Stomach (tissue), 9 donors: ENCODE results near the gene IL4I1. TPM values are rescaled to one million over a fixed set of nuclear protein-coding genes. Genes with fewer than 3 reads are reported as not detected.
"Not testable (repeated sequence)": the region's sequence is repeated elsewhere in the genome, so short reads cannot be mapped to it uniquely, and the experiment has no call there.

Experiments used
- DNase-seq, 2 donors: peaks; one replicate each; pipeline versions ENCODE4 v3.0.0 to v3.0.0-alpha.2; 2013 to 2019
- H3K27ac ChIP-seq, 5 donors: fragments of 200-600 bp in 4 of 5; sonication (generic) in 4 of 5; one replicate each; pipeline ENCODE4 v1.5.1; 2013 to 2019; ENCODE audit warnings: mild to moderate bottlenecking in 1 of 5, moderate library complexity in 1 of 5
- H3K27me3 ChIP-seq, 3 donors: fragments of 200-600 bp; sonication (generic); one replicate each; pipeline ENCODE4 v1.5.1; 2017 to 2019; ENCODE audit warnings: mixed run types in 1 of 3
- H3K36me3 ChIP-seq, 4 donors: fragments of 200-600 bp; sonication (generic); 1 replicate in 3 of 4; 2 replicates in 1 of 4; pipeline ENCODE4 v1.5.1; 2016 to 2019
- H3K4me1 ChIP-seq, 4 donors: fragments of 200-600 bp; sonication (generic); one replicate each; pipeline ENCODE4 v1.5.1; 2016 to 2019
- H3K4me3 ChIP-seq, 4 donors: fragments of 200-600 bp; sonication (generic) in 3 of 4; one replicate each; pipeline ENCODE4 v1.5.1; 2016 to 2019; ENCODE audit warnings: mild to moderate bottlenecking in 1 of 4
- H3K9me3 ChIP-seq, 4 donors: fragments of 200-600 bp; sonication (generic); one replicate each; pipeline ENCODE4 v1.5.1; 2016 to 2019
- EP300 ChIP-seq: sonication (generic); formaldehyde crosslinking; IDR thresholded peaks from one replicate; pipeline ENCODE4 v1.6.1; 2017; ENCODE audit warnings: antibody characterized with exemption
- POLR2A ChIP-seq, 4 donors: fragments of 450-650 bp; IDR thresholded peaks; one replicate each; pipeline ENCODE4 v1.6.1; 2016; ENCODE audit warnings: antibody characterized with exemption in 4 of 4, control low read depth in 2 of 4, mild to moderate bottlenecking in 1 of 4, moderate library complexity in 1 of 4
- POLR2AphosphoS5 ChIP-seq, 3 donors: sonication (generic); formaldehyde crosslinking; IDR thresholded peaks; one replicate each; pipeline ENCODE4 v1.6.1; 2016; ENCODE audit warnings: antibody characterized with exemption in 3 of 3
- WGBS, 5 donors: extraction: QIAGEN DNeasy Blood & Tissue Kit in 3 of 5; methylation state at CpG; one replicate each; pipeline versions ENCODE4 v1.1.5 to v1.1.7; 2013 to 2018; 5-methylcytosine and 5-hydroxymethylcytosine counted together
- intact Hi-C: fragments of 100-400 bp; cut with DNase I; formaldehyde crosslinking; loops from one replicate; pipeline ENCODE4 v1.15.1; 2023; ENCODE audit warnings: low total_unique reads
- polyA plus RNA-seq, 3 donors: library from polyadenylated mRNA; stranded (reverse); fragments of 200-250 nt; gene quantifications; one replicate each; pipeline ENCODE4 v1.2.3, GENCODE V29; 2013
- total RNA-seq, 5 donors: library from RNA; depleted of rRNA; stranded (reverse); fragments of >200 nt; gene quantifications; one replicate each; pipeline versions ENCODE4 v1.1.0 to v1.2.3, GENCODE V29; 2014 to 2016
- TF ChIP-seq, protein P1 (sequence below), 7 experiments: fragments of 450-650 bp in 4 of 7; fragments of 200-600 bp in 3 of 7; sonication (generic) in 3 of 7; IDR thresholded peaks; one replicate each; pipeline ENCODE4 v1.5.1; 2016 to 2019; ENCODE audit warnings: antibody characterized with exemption in 7 of 7, control low read depth in 2 of 7, mild to moderate bottlenecking in 1 of 7
- donor health status: healthy with polysubstance abuse.
- donor health status: Bipolar disorder and iron deficiency.
- donor health status: healthy.

IL4I1 gene
- total and polyA plus RNA-seq, 8 donors, result 0.45 to 1.1 (median 0.66) TPM; not detected in 2

- intact Hi-C loops, result no loop called here
- no peak for DNase-seq
- Histone ChIP-seq H3K4me1 (peaks cover 15 to 69% (median 42%) of the 10 kb centered on the region in 4 donors), H3K27me3 (no peaks in the 10 kb centered on the region), H3K27ac (peak overlapping the region in 3 of 5 donors; percentile 92 to 99 (median 94)), H3K4me3 (peak overlapping the region in 3 of 4 donors; percentile 93 to 100 (median 97)), H3K9me3 (no peaks in the 10 kb centered on the region), H3K36me3 (peaks cover 18 to 67% (median 49%) of the 10 kb centered on the region in 4 donors)
- 81 to 91% (median 83%) methylated on average over 14 of the region's 14 CpGs for WGBS, 5 donors
- no peak for TF ChIP-seq POLR2A (IDR thresholded peaks at IDR 0.05)
- no peak for TF ChIP-seq EP300
- TF ChIP-seq, protein P1, sequence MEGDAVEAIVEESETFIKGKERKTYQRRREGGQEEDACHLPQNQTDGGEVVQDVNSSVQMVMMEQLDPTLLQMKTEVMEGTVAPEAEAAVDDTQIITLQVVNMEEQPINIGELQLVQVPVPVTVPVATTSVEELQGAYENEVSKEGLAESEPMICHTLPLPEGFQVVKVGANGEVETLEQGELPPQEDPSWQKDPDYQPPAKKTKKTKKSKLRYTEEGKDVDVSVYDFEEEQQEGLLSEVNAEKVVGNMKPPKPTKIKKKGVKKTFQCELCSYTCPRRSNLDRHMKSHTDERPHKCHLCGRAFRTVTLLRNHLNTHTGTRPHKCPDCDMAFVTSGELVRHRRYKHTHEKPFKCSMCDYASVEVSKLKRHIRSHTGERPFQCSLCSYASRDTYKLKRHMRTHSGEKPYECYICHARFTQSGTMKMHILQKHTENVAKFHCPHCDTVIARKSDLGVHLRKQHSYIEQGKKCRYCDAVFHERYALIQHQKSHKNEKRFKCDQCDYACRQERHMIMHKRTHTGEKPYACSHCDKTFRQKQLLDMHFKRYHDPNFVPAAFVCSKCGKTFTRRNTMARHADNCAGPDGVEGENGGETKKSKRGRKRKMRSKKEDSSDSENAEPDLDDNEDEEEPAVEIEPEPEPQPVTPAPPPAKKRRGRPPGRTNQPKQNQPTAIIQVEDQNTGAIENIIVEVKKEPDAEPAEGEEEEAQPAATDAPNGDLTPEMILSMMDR (IDR thresholded peaks at IDR 0.05), result no peak
- no peak for TF ChIP-seq POLR2AphosphoS5 (IDR thresholded peaks at IDR 0.05)
Measured at GRCh38 chr19:49927526-49928264, 31.0 kb upstream of the IL4I1 start.

GRCh38 chr19:49926515-49926914 lies 29.8 kb upstream of the IL4I1 start:
- no peak for TF ChIP-seq POLR2A (IDR thresholded peaks at IDR 0.05)
- no peak for TF ChIP-seq EP300
- no peak for TF ChIP-seq POLR2AphosphoS5 (IDR thresholded peaks at IDR 0.05)
- TF ChIP-seq, protein P1 (IDR thresholded peaks at IDR 0.05), result no peak
- DNase-seq, result no peak
- Histone ChIP-seq H3K27me3 (no peaks in the 10 kb centered on the region), H3K27ac (no peak overlapping the region), H3K4me3 (no peak overlapping the region), H3K4me1 (peaks cover 15 to 78% (median 42%) of the 10 kb centered on the region in 4 donors), H3K36me3 (peaks cover 19 to 72% (median 55%) of the 10 kb centered on the region in 4 donors), H3K9me3 (no peaks in the 10 kb centered on the region)
- 84 to 92% (median 87%) methylated on average over 10 of the region's 10 CpGs for WGBS, 5 donors
- intact Hi-C loops, result no loop called here

- H3K4me1 ChIP-seq, result peaks cover 15 to 74% (median 42%) of the 10 kb centered on the region in 4 donors
- DNase-seq, result no peak
- H3K9me3 ChIP-seq, result no peaks in the 10 kb centered on the region
- peaks cover 19 to 72% (median 63%) of the 10 kb centered on the region in 4 donors for H3K36me3 ChIP-seq
- H3K27ac ChIP-seq, result no peak overlapping the region
- intact Hi-C loops, result no loop called here
- no peaks in the 10 kb centered on the region for H3K27me3 ChIP-seq
- TF ChIP-seq EP300 (no peak), POLR2AphosphoS5 (IDR thresholded peaks at IDR 0.05) (no peak), POLR2A (IDR thresholded peaks at IDR 0.05) (no peak)
- TF ChIP-seq, protein P1 (IDR thresholded peaks at IDR 0.05), result no peak
- 92 to 97% (median 96%) methylated on average over 5 of the region's 5 CpGs for WGBS, 5 donors
- H3K4me3 ChIP-seq, result no peak overlapping the region
Measured at GRCh38 chr19:49925486-49925885, 28.8 kb upstream of the IL4I1 start.

- H3K9me3 ChIP-seq, intact Hi-C loops, DNase-seq, H3K4me3 ChIP-seq, H3K27me3 ChIP-seq, H3K27ac ChIP-seq: not testable (repeated sequence)
- 90 to 97% (median 94%) methylated on average over 9 to 13 of the region's 13 CpGs for WGBS, 5 donors
- Histone ChIP-seq H3K4me1 (peaks cover 15 to 67% (median 37%) of the 10 kb centered on the region in 4 donors), H3K36me3 (peaks cover 19 to 79% (median 65%) of the 10 kb centered on the region in 4 donors)
Measured at GRCh38 chr19:49924881-49925210, 28.2 kb upstream of the IL4I1 start.
